Measurements from ENCODE around the gene UNG. TPM values are rescaled to one million over a fixed set of nuclear protein-coding genes. Genes with fewer than 3 reads are reported as not detected.

UNG gene
- total and polyA plus RNA-seq, 2 of the 4 experiments (the other 2 are of a cell fraction) = 13.3 to 16.0 TPM

DNA sequence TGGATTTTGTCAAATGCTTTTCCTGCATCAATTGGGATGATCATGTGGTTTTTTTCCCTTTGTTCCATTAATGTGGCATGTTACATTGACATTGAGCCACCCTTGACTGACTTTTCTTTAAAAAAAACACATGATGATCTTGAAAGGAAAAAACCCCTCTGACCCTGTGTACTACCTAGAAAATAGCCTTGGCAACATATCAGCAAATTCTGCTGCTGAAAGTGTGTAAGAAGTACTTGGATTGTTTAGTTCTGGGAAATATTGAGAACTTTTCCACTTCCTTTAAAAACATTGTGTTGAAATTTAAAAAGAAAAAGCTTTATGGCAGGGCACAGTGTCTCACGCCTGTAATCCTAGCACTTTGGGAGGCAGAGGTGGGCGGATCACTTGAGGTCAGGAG is 39.7 kb downstream of the UNG start:
- intact Hi-C loops (cut with micrococcal nuclease) (no loop called here), dilution Hi-C loops (cut with HindIII; ENCODE audit: low sequenced_read_pairs, unreplicated experiment) (no loop called here), in situ Hi-C loops (cut with MboI; ENCODE audit: low sequenced_read_pairs) (no loop called here)
- H4K91ac ChIP-seq (ENCODE audit: insufficient read depth, low read depth, low read length) = no peak overlapping the region
- H2BK15ac ChIP-seq (ENCODE audit: low read depth, low read length) = no peak overlapping the region
- no peak overlapping the region for H3K4me3 ChIP-seq (ENCODE audit: insufficient read depth, low read depth, low read length)
- no CpG with 5 or more reads among the region's 2 CpGs for WGBS, 2 experiments (ENCODE audit: extremely low coverage in 2 of 2, insufficient read length in 1 of 2)
- no peak overlapping the region for H3K23ac ChIP-seq (ENCODE audit: low read depth, low read length)
- TF ChIP-seq RFX5 (IDR thresholded peaks at IDR 0.05; ENCODE audit: low read depth, low read length) (no peak), MXI1 (IDR thresholded peaks at IDR 0.05; ENCODE audit: borderline replicate concordance, low read depth, low read length) (no peak), RCOR1 (IDR thresholded peaks at IDR 0.05; ENCODE audit: insufficient replicate concordance, low read length) (no peak), POLR2A (IDR thresholded peaks at IDR 0.05; ENCODE audit: low read depth, low read length) (no peak), BHLHE40 (IDR thresholded peaks at IDR 0.05; ENCODE audit: low read depth, low read length) (no peak), MAFK (IDR thresholded peaks at IDR 0.05; ENCODE audit: low read depth, low read length) (no peak), FOS (IDR thresholded peaks at IDR 0.05; ENCODE audit: low read depth, low read length) (no peak), CEBPB (IDR thresholded peaks at IDR 0.05; ENCODE audit: low read depth, low read length) (no peak), MAZ (IDR thresholded peaks at IDR 0.05; ENCODE audit: borderline replicate concordance, low read depth, low read length) (no peak), SMC3 (IDR thresholded peaks at IDR 0.05; ENCODE audit: low read depth, low read length) (no peak)
- TF ChIP-seq, protein P1, sequence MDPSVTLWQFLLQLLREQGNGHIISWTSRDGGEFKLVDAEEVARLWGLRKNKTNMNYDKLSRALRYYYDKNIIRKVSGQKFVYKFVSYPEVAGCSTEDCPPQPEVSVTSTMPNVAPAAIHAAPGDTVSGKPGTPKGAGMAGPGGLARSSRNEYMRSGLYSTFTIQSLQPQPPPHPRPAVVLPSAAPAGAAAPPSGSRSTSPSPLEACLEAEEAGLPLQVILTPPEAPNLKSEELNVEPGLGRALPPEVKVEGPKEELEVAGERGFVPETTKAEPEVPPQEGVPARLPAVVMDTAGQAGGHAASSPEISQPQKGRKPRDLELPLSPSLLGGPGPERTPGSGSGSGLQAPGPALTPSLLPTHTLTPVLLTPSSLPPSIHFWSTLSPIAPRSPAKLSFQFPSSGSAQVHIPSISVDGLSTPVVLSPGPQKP (IDR thresholded peaks at IDR 0.05; ENCODE audit: borderline replicate concordance, low read depth, low read length) = no peak
- H3K27me3 ChIP-seq (ENCODE audit: control insufficient read depth, insufficient read depth, low read length) = peaks cover 3% of the 10 kb centered on the region; the same call in 1 of the 2 replicates
- H3K4ac ChIP-seq (ENCODE audit: low read depth, low read length) = no peak overlapping the region
- H3K9me1 ChIP-seq (ENCODE audit: insufficient read depth, low read length) = no peaks in the 10 kb centered on the region
- H4K20me1 ChIP-seq (ENCODE audit: insufficient read depth, low read length) = no peaks in the 10 kb centered on the region
- no peak overlapping the region for H3K14ac ChIP-seq (replicated peaks; ENCODE audit: low read depth, low read length)
- no peaks in the 10 kb centered on the region for H3K36me3 ChIP-seq (ENCODE audit: control insufficient read depth, insufficient read depth, low read length)
- H2BK120ac ChIP-seq (ENCODE audit: low read depth, low read length) = no peak overlapping the region
- no peak overlapping the region for H2AK9ac ChIP-seq (replicated peaks; ENCODE audit: low read depth, low read length, poor library complexity)
- H3K4me2 ChIP-seq (ENCODE audit: low read depth, low read length) = no peak overlapping the region
- H4K5ac ChIP-seq (ENCODE audit: low read depth, low read length) = no peak overlapping the region
- H3K9me3 ChIP-seq (ENCODE audit: control insufficient read depth, insufficient read depth, low read length) = no peaks in the 10 kb centered on the region
- no peak overlapping the region for H2AFZ ChIP-seq (replicated peaks; ENCODE audit: low read length, poor library complexity)
- H3K4me1 ChIP-seq (ENCODE audit: control insufficient read depth, insufficient read depth, low read length) = no peaks in the 10 kb centered on the region
- no TSS peak for BruUV-seq (replicated peaks)
- no peak overlapping the region for H2BK20ac ChIP-seq (ENCODE audit: low read depth, low read length)
- POLR2A ChIA-PET (ENCODE audit: unreplicated experiment) = no interaction called here
- no peak overlapping the region for H2BK5ac ChIP-seq (ENCODE audit: low read depth, low read length, poor library complexity, severe bottlenecking)
- H3K18ac ChIP-seq (ENCODE audit: low read depth, low read length) = no peak overlapping the region
- H3K56ac ChIP-seq (ENCODE audit: extremely low read depth, insufficient read depth, low read length) = no peak overlapping the region
- H4K8ac ChIP-seq (ENCODE audit: low read depth in 2 of 2, low read length in 2 of 2) = no peak overlapping the region
- no peak for ATAC-seq (ENCODE audit: low read depth)
- no peak overlapping the region for H3K9ac ChIP-seq (ENCODE audit: low read depth, low read length)
- no peaks in the 10 kb centered on the region for H3K79me1 ChIP-seq (ENCODE audit: low read depth in 1 of 2, low read length in 2 of 2)
- no peak overlapping the region for H3K27ac ChIP-seq (ENCODE audit: insufficient read depth, low read length)
- no peak overlapping the region for H2AK5ac ChIP-seq (ENCODE audit: low read depth, low read length)
- no peak for DNase-seq
- CTCF ChIA-PET = interaction anchor here (0.7 kb wide), 1 partner anchor 371 kb away, joined by 3 read pairs; no protein-coding TSS in a partner anchor
